GM18520 (cell line): ENCODE results near the gene PRRX2.
"Not testable (repeated sequence)": the region's sequence is repeated elsewhere in the genome, so short reads cannot be mapped to it uniquely, and the experiment has no call there.

Source experiments
- ATAC-seq: cut with Tn5 transposase; IDR thresholded peaks from one replicate; pipeline ENCODE4 v1.9.1; 2021; ENCODE audit not compliant: unreplicated experiment

PRRX2 gene

GRCh38 chr9:129636343-129636742 is 29.1 kb upstream of the PRRX2 start:
- ATAC-seq = not testable (repeated sequence)

GRCh38 chr9:129637102-129637501 is 28.3 kb upstream of the PRRX2 start:
- no peak for ATAC-seq

GRCh38 chr9:129637673-129638439 is 27.6 kb upstream of the PRRX2 start:
- ATAC-seq = no peak

GRCh38 chr9:129639034-129639630 is 26.3 kb upstream of the PRRX2 start:
- no peak for ATAC-seq

- no peak for ATAC-seq
Observed at GRCh38 chr9:129639756-129640085, 25.7 kb upstream of the PRRX2 start.

- no peak for ATAC-seq
Observed at GRCh38 chr9:129640086-129640870, 25.2 kb upstream of the PRRX2 start.

- no peak for ATAC-seq
Observed at GRCh38 chr9:129640871-129641749, 24.3 kb upstream of the PRRX2 start.

- peak; percentile 87 for ATAC-seq
Observed at GRCh38 chr9:129641750-129642585, 23.5 kb upstream of the PRRX2 start, which contains the start of gene ASB6. Gene ASB6 (minus strand): TSS chr9:129642151. CDS start chr9:129641999, 152 bp downstream.

- ATAC-seq = no peak
Observed at GRCh38 chr9:129643706-129644105, 21.7 kb upstream of the PRRX2 start.

GRCh38 chr9:129644365-129644764 is 21.1 kb upstream of the PRRX2 start:
- ATAC-seq = no peak

- ATAC-seq = no peak
Observed at GRCh38 chr9:129644902-129645301, 20.5 kb upstream of the PRRX2 start.

- no peak for ATAC-seq
Observed at GRCh38 chr9:129646252-129646651, 19.2 kb upstream of the PRRX2 start.

GRCh38 chr9:129646654-129647053 is 18.8 kb upstream of the PRRX2 start:
- no peak for ATAC-seq

- ATAC-seq = no peak
Observed at GRCh38 chr9:129647635-129648034, 17.8 kb upstream of the PRRX2 start.

GRCh38 chr9:129648092-129648763 is 17.2 kb upstream of the PRRX2 start:
- ATAC-seq = no peak

GRCh38 chr9:129648764-129649115 is 16.7 kb upstream of the PRRX2 start:
- no peak for ATAC-seq

GRCh38 chr9:129649726-129650679 is 15.4 kb upstream of the PRRX2 start:
- ATAC-seq = no peak

- ATAC-seq = no peak
Observed at GRCh38 chr9:129650680-129651235, 14.7 kb upstream of the PRRX2 start.
